NT2/D1 (cell line): ENCODE results near the gene KCNE2.
"Not testable (repeated sequence)": the region's sequence is repeated elsewhere in the genome, so short reads cannot be mapped to it uniquely, and the experiment has no call there.

ENCODE experiments used
- DNase-seq: peaks from one replicate; pipeline ENCODE4 v3.0.0-alpha.2; 2011; ENCODE audit warnings: low read depth, low spot score
- H3K27me3 ChIP-seq: 2 replicates; pipeline ENCODE4 v1.6.0; 2011; ENCODE audit warnings: mild to moderate bottlenecking; ENCODE audit not compliant: insufficient read length, insufficient read depth
- H3K36me3 ChIP-seq: 2 replicates; pipeline ENCODE4 v1.6.1; 2011; ENCODE audit warnings: mild to moderate bottlenecking, low read length, mixed read lengths; ENCODE audit not compliant: insufficient read depth, insufficient read length
- H3K4me1 ChIP-seq: 2 replicates; pipeline ENCODE4 v1.5.1; 2011; ENCODE audit not compliant: insufficient read depth, insufficient read length
- H3K4me3 ChIP-seq: 2 replicates; pipeline ENCODE4 v1.5.1; 2011; ENCODE audit warnings: low read depth; ENCODE audit not compliant: insufficient read length
- H3K9ac ChIP-seq: 2 replicates; pipeline ENCODE4 v1.6.0; 2011; ENCODE audit warnings: low read depth; ENCODE audit not compliant: insufficient read length
- H3K9me3 ChIP-seq: 2 replicates; pipeline ENCODE4 v1.5.1; 2011; ENCODE audit warnings: mild to moderate bottlenecking, low read length; ENCODE audit not compliant: insufficient read depth

The KCNE2 gene

DNA sequence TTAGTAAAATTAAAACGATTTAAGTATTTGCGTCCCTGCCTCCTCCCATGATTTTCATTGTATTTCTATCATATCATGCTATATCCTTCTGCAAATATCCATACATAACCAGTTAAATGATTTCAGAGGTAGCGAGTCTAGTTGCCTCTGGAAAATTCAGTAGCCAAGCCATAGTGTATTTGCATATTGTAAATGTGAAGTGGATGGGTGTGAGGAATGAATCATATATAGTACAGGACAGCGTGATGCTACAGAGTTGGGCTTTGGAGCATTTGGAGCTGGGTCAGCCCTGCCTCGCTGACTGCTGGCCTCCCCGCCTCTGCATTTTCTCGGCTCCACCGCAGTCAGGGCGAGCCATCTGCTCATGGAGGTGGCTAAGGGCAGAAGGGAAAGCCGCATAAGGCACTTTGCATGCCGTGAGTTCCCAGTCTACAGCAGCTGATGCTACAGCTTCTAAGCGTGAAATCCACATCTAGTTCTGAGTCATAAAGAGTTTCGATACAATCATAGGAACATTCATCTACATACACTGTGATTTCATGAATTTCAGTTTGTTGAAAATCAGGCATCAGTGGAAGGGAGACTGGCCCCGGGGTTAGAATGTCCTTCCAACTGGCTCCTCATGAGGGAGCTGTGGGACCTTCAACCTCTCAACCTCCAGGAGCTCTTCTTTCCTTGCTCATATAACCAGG, 20.1 kb downstream of the KCNE2 start:
- not testable (repeated sequence) for H3K4me3 ChIP-seq, H3K27me3 ChIP-seq, H3K36me3 ChIP-seq, H3K4me1 ChIP-seq, DNase-seq, H3K9ac ChIP-seq, H3K9me3 ChIP-seq

- not testable (repeated sequence) for H3K27me3 ChIP-seq, H3K9ac ChIP-seq, H3K36me3 ChIP-seq, H3K4me1 ChIP-seq, H3K9me3 ChIP-seq, H3K4me3 ChIP-seq, DNase-seq
Measured at GRCh38 chr21:34400522-34400921, 36.7 kb downstream of the KCNE2 start.

GRCh38 chr21:34404742-34405141, 40.9 kb downstream of the KCNE2 start:
- not testable (repeated sequence) for H3K4me1 ChIP-seq, H3K9me3 ChIP-seq, H3K27me3 ChIP-seq, H3K4me3 ChIP-seq, H3K36me3 ChIP-seq, DNase-seq, H3K9ac ChIP-seq

DNA sequence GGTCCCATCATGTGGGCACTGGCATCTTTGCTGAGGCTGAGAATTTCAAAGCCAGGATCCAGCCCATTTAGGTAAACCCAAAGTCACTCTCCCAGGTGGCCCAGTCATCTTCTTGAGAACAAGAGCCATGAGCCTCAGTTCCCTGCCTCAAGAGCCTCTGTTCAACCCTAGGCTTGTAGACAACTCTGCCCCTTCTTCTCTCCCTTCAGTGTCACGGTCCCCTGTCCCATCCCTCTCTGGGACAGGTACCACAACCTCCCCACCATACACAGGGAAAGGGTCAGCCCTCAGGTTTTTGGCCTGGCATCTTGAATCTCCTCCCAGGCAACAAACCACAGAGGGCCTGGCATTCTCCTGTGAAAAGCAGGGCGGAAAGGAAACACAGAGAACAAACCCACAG, 41.9 kb downstream of the KCNE2 start:
- H3K4me1 ChIP-seq, H3K4me3 ChIP-seq, H3K27me3 ChIP-seq, H3K9me3 ChIP-seq, DNase-seq, H3K9ac ChIP-seq, H3K36me3 ChIP-seq: not testable (repeated sequence)

- DNase-seq, H3K9ac ChIP-seq, H3K4me3 ChIP-seq, H3K4me1 ChIP-seq, H3K27me3 ChIP-seq, H3K9me3 ChIP-seq, H3K36me3 ChIP-seq: not testable (repeated sequence)
Measured at GRCh38 chr21:34406102-34406501, 42.3 kb downstream of the KCNE2 start.

GRCh38 chr21:34406676-34407075, 42.9 kb downstream of the KCNE2 start:
- not testable (repeated sequence) for DNase-seq, H3K9me3 ChIP-seq, H3K36me3 ChIP-seq, H3K4me1 ChIP-seq, H3K9ac ChIP-seq, H3K4me3 ChIP-seq, H3K27me3 ChIP-seq

- not testable (repeated sequence) for DNase-seq, H3K4me3 ChIP-seq, H3K9ac ChIP-seq, H3K4me1 ChIP-seq, H3K36me3 ChIP-seq, H3K9me3 ChIP-seq, H3K27me3 ChIP-seq
Measured at GRCh38 chr21:34407294-34407693, 43.5 kb downstream of the KCNE2 start.

GRCh38 chr21:34417448-34418077, 53.8 kb downstream of the KCNE2 start:
- H3K9me3 ChIP-seq, H3K4me3 ChIP-seq, H3K27me3 ChIP-seq: not testable (repeated sequence)

More at GRCh38 chr21:34417448-34418077, 53.8 kb downstream of the KCNE2 start:
- not testable (repeated sequence) for H3K9ac ChIP-seq, H3K36me3 ChIP-seq, DNase-seq, H3K4me1 ChIP-seq
